HG02763 (cell line): ENCODE data around the gene MAP4K3.
A peak's percentile ranks its signal among the peaks of the same experiment; 100 is the strongest.
"Not testable (repeated sequence)": the region's sequence is repeated elsewhere in the genome, so short reads cannot be mapped to it uniquely, and the experiment has no call there.

Experiments used
- ATAC-seq: cut with Tn5 transposase; IDR thresholded peaks from one replicate; pipeline ENCODE4 v1.9.1; 2021; ENCODE audit warnings: mild to moderate bottlenecking, moderate library complexity; ENCODE audit not compliant: unreplicated experiment

The MAP4K3 gene

GRCh38 chr2:39246382-39246980, 190.6 kb downstream of the MAP4K3 start:
- no peak for ATAC-seq

- not testable (repeated sequence) for ATAC-seq
These were observed 192.0 kb downstream of the MAP4K3 start for GRCh38 chr2:39244963-39245625.

- ATAC-seq = not testable (repeated sequence)
These were observed 192.7 kb downstream of the MAP4K3 start for GRCh38 chr2:39244241-39244862.

- no peak for ATAC-seq
These were observed 193.5 kb downstream of the MAP4K3 start, which contains the start of gene CDKL4 for GRCh38 chr2:39243469-39244123. TSS of gene CDKL4 (minus strand) at chr2:39243970.

- ATAC-seq = no peak
These were observed 195.5 kb downstream of the MAP4K3 start for GRCh38 chr2:39241588-39241987.

- no peak for ATAC-seq
These were observed 196.3 kb downstream of the MAP4K3 start for GRCh38 chr2:39240758-39241157.

- ATAC-seq = no peak
These were observed 202.3 kb downstream of the MAP4K3 start for GRCh38 chr2:39234754-39235153.

GRCh38 chr2:39232141-39232540, 204.9 kb downstream of the MAP4K3 start:
- ATAC-seq = no peak

- ATAC-seq = no peak
These were observed 208.5 kb downstream of the MAP4K3 start for GRCh38 chr2:39228413-39229209.

- ATAC-seq = peak; percentile 68
These were observed 209.3 kb downstream of the MAP4K3 start for GRCh38 chr2:39227628-39228412.

GRCh38 chr2:39225567-39225966, 211.5 kb downstream of the MAP4K3 start:
- no peak for ATAC-seq

- ATAC-seq = no peak
These were observed 213.2 kb downstream of the MAP4K3 start for GRCh38 chr2:39223909-39224308.

- ATAC-seq = no peak
These were observed 215.6 kb downstream of the MAP4K3 start for GRCh38 chr2:39221459-39221858.

GRCh38 chr2:39220136-39220535, 216.9 kb downstream of the MAP4K3 start:
- no peak for ATAC-seq

GRCh38 chr2:39218391-39218790, 218.7 kb downstream of the MAP4K3 start:
- ATAC-seq = no peak

GRCh38 chr2:39217192-39217550, 219.9 kb downstream of the MAP4K3 start:
- no peak for ATAC-seq

GRCh38 chr2:39216346-39217191, 220.5 kb downstream of the MAP4K3 start:
- ATAC-seq = no peak

- ATAC-seq = no peak
These were observed 221.5 kb downstream of the MAP4K3 start for GRCh38 chr2:39215545-39215944.

- no peak for ATAC-seq
These were observed 224.1 kb downstream of the MAP4K3 start for GRCh38 chr2:39213015-39213414.
